ENCODE results near the gene VIL1.
A peak's percentile ranks its signal among the peaks of the same experiment; 100 is the strongest.

The VIL1 gene

DNA sequence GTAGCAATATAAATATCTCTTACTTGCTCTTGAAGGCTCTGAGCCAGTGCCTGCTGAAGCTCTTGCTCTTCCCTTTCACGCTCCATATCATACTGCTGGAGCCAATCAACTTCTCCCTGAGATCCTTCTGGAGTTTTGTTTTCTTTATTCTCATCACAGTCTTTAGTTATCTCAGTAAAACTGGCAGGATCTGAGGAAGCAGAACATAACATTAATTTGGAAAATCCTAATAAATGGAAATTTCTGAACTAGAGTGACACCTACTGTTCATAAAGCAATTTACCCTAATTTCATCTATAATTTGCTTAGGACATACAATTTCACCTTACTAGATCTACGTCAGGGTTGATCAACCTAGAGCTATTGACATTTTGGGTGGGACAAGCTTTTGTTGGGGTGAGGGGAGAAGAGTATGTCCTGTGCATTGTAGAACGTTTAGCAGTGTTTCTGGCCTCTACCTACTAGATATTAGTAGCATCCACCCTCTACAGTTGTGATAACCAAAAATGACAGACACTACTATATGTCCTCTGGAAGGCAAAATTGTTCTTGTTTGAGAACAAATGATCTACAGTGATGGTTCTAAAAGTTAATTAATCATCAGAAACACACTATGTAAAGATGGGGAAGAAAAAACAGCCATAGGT lies 47.2 kb downstream of the VIL1 start:
- ChIA-PET CTCF (interaction anchor here (0.6 to 2.2 kb wide), 21 partner anchors 9 to 194 kb away, joined by 3 to 11 read pairs (median 3); partner anchors contain the start of genes BCS1L and ZNF142), POLR2A (no interaction called here)
- Histone ChIP-seq H3K9me3 (ENCODE audit: control insufficient read depth, insufficient read depth, low read depth, low read length) (no peaks in the 10 kb centered on the region), H3K4me3 (ENCODE audit: low read depth, low read length) (no peak overlapping the region), H3K27ac (ENCODE audit: extremely low read depth, low read depth, low read length) (no peak overlapping the region), H3K36me3 (ENCODE audit: control insufficient read depth in 2 of 2, insufficient read depth in 1 of 2, low read length in 2 of 2) (peaks cover 29 to 68% of the 10 kb centered on the region in 2 experiments), H3K4me1 (ENCODE audit: control insufficient read depth, insufficient read depth, low read length) (no peaks in the 10 kb centered on the region)
- TF ChIP-seq ZNF548 (tag by site-specific recombination; IDR thresholded peaks at IDR 0.05) (no peak), ZNF654 (tag by site-specific recombination; IDR thresholded peaks at IDR 0.05; ENCODE audit: low read depth) (peak; percentile 26)
- TF ChIP-seq, protein P1, sequence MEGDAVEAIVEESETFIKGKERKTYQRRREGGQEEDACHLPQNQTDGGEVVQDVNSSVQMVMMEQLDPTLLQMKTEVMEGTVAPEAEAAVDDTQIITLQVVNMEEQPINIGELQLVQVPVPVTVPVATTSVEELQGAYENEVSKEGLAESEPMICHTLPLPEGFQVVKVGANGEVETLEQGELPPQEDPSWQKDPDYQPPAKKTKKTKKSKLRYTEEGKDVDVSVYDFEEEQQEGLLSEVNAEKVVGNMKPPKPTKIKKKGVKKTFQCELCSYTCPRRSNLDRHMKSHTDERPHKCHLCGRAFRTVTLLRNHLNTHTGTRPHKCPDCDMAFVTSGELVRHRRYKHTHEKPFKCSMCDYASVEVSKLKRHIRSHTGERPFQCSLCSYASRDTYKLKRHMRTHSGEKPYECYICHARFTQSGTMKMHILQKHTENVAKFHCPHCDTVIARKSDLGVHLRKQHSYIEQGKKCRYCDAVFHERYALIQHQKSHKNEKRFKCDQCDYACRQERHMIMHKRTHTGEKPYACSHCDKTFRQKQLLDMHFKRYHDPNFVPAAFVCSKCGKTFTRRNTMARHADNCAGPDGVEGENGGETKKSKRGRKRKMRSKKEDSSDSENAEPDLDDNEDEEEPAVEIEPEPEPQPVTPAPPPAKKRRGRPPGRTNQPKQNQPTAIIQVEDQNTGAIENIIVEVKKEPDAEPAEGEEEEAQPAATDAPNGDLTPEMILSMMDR (tag by site-specific recombination; IDR thresholded peaks at IDR 0.05): peak; percentile 31; the same call in 1 of the 2 replicates

DNA sequence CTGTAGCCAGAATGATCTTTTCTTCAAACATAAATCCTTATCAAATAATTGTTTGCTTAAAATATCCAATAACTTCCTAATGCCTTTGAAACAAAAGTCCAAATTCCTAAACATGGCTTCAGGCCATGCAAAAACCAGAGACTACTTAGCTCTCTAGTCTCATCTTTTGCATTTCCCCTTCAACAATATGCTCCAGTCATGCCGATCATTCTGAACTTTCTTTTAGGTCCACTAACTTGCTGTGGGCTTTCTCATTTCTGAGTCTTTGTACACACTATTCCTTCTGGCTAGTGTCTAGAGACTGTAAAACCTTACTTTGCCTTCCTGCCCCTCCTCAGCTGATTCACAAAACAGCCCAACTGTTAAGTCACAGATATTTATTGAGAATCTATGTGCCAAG lies 51.5 kb downstream of the VIL1 start:
- Histone ChIP-seq H3K36me3 (ENCODE audit: control insufficient read depth in 2 of 2, insufficient read depth in 1 of 2, low read length in 2 of 2) (peaks cover 34 to 74% of the 10 kb centered on the region in 2 experiments), H3K4me1 (ENCODE audit: control insufficient read depth, insufficient read depth, low read length) (no peaks in the 10 kb centered on the region), H3K9me3 (ENCODE audit: control insufficient read depth, insufficient read depth, low read depth, low read length) (no peaks in the 10 kb centered on the region), H3K4me3 (ENCODE audit: low read depth, low read length) (no peak overlapping the region), H3K27ac (ENCODE audit: extremely low read depth, low read depth, low read length) (no peak overlapping the region)
- TF ChIP-seq ZNF792 (tag by site-specific recombination; IDR thresholded peaks at IDR 0.05) (no peak), IKZF3 (tag by site-specific recombination; IDR thresholded peaks at IDR 0.05) (no peak), ZNF660 (tag by site-specific recombination; IDR thresholded peaks at IDR 0.05) (no peak), MEIS1 (CRISPR knock-in tag; IDR thresholded peaks at IDR 0.05; ENCODE audit: borderline replicate concordance) (no peak), HOXD13 (CRISPR knock-in tag; IDR thresholded peaks at IDR 0.05; ENCODE audit: borderline replicate concordance) (no peak), ZFHX2 (tag by site-specific recombination; conservative IDR thresholded peaks at IDR 0.05) (no peak), SALL2 (tag by site-specific recombination; IDR thresholded peaks at IDR 0.05; ENCODE audit: borderline replicate concordance) (no peak), RBAK (tag by site-specific recombination; IDR thresholded peaks at IDR 0.05) (no peak)
- TF ChIP-seq, protein P2, sequence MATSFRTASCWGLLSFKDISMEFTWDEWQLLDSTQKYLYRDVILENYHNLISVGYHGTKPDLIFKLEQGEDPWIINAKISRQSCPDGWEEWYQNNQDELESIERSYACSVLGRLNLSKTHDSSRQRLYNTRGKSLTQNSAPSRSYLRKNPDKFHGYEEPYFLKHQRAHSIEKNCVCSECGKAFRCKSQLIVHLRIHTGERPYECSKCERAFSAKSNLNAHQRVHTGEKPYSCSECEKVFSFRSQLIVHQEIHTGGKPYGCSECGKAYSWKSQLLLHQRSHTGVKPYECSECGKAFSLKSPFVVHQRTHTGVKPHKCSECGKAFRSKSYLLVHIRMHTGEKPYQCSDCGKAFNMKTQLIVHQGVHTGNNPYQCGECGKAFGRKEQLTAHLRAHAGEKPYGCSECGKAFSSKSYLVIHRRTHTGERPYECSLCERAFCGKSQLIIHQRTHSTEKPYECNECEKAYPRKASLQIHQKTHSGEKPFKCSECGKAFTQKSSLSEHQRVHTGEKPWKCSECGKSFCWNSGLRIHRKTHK (tag by site-specific recombination; IDR thresholded peaks at IDR 0.05): no peak
- ChIA-PET CTCF (interaction anchor here (1.0 kb wide), 1 partner anchor 30 kb away, joined by 5 read pairs; no protein-coding TSS in a partner anchor), POLR2A (no interaction called here)

DNA sequence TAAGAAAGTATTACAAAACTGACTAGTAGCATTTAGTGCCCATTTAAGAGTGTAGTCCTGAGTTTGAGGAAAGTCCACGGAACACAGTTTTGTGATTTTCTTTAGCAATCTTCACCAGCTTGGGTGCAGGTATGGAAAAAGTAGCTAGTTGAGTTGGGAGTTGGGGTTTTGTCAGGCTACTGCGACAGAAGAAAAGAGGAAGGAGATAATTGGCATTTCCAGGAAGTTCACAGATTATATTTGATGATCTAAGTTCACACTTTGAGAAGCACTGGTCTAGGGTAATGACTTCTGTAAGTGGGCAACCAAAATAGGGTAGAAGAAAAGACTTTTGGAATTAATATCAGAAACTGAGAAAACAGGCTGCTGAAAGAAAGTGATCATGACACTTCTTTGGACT lies 52.1 kb downstream of the VIL1 start:
- TF ChIP-seq ZNF214 (tag by site-specific recombination; IDR thresholded peaks at IDR 0.05; ENCODE audit: borderline replicate concordance): no peak
- TF ChIP-seq, protein P3, sequence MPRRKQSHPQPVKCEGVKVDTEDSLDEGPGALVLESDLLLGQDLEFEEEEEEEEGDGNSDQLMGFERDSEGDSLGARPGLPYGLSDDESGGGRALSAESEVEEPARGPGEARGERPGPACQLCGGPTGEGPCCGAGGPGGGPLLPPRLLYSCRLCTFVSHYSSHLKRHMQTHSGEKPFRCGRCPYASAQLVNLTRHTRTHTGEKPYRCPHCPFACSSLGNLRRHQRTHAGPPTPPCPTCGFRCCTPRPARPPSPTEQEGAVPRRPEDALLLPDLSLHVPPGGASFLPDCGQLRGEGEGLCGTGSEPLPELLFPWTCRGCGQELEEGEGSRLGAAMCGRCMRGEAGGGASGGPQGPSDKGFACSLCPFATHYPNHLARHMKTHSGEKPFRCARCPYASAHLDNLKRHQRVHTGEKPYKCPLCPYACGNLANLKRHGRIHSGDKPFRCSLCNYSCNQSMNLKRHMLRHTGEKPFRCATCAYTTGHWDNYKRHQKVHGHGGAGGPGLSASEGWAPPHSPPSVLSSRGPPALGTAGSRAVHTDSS (tag by site-specific recombination; IDR thresholded peaks at IDR 0.05): no peak
- no peak overlapping the region for H3K27ac ChIP-seq (ENCODE audit: extremely low read depth, low read depth, low read length)
- CTCF ChIA-PET: interaction anchor here (0.6 to 1.0 kb wide), 2 partner anchors 25 to 30 kb away, joined by 3 to 5 read pairs; no protein-coding TSS in a partner anchor

More for the DNA sequence above, 52.1 kb downstream of the VIL1 start:
- peaks cover 36 to 69% of the 10 kb centered on the region in 2 experiments for H3K36me3 ChIP-seq (ENCODE audit: control insufficient read depth in 2 of 2, insufficient read depth in 1 of 2, low read length in 2 of 2)
- POLR2A ChIA-PET: no interaction called here
- H3K9me3 ChIP-seq (ENCODE audit: control insufficient read depth, insufficient read depth, low read depth, low read length): no peaks in the 10 kb centered on the region
- H3K4me1 ChIP-seq (ENCODE audit: control insufficient read depth, insufficient read depth, low read length): no peaks in the 10 kb centered on the region
- no peak overlapping the region for H3K4me3 ChIP-seq (ENCODE audit: low read depth, low read length)
